Esophagus squamous epithelium (tissue), 4 donors: ENCODE results near the gene EPHA6.

Experiments
- CTCF ChIP-seq, 6 experiments: fragments of 450-650 bp in 4 of 6; fragments of 200-600 bp in 2 of 6; sonication (generic) in 2 of 6; IDR thresholded peaks; one replicate each; pipeline ENCODE4 v1.5.1; 2016 to 2019; ENCODE audit warnings: antibody characterized with exemption in 6 of 6, mild to moderate bottlenecking in 4 of 6, moderate library complexity in 4 of 6
- POLR2A ChIP-seq, 4 donors: fragments of 450-650 bp; IDR thresholded peaks; one replicate each; pipeline ENCODE4 v1.6.1; 2017; ENCODE audit warnings: antibody characterized with exemption in 4 of 4, mild to moderate bottlenecking in 4 of 4, moderate library complexity in 3 of 4

DNA sequence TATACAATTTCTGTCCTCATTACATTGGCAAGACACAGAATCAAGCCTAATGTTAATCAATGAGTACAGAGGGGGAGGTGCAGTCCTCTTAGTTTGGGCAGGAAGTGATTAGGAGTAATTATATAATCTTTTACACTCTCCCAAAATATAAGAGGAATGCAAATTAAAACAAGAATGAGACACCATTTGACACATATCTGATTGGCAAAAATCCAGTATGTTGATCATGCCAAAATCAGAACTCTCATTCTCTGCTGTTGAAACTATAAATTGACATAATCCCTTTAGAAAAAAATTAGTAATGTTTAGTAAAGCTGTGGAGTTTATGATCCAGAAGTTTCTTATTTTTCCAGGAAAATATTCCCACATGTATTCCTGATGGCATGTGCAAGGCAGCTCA is 373.4 kb downstream of the EPHA6 start:
- TF ChIP-seq CTCF (IDR thresholded peaks at IDR 0.05): no peak
- no peak for TF ChIP-seq POLR2A (IDR thresholded peaks at IDR 0.05)
